HG03469 (cell line): ENCODE measurements around the gene TM4SF4.

Source experiments
- ATAC-seq: cut with Tn5 transposase; IDR thresholded peaks from one replicate; pipeline ENCODE4 v1.9.1; 2021; ENCODE audit warnings: mild to moderate bottlenecking, moderate library complexity, moderate number of reproducible peaks; ENCODE audit not compliant: unreplicated experiment

Gene TM4SF4

DNA sequence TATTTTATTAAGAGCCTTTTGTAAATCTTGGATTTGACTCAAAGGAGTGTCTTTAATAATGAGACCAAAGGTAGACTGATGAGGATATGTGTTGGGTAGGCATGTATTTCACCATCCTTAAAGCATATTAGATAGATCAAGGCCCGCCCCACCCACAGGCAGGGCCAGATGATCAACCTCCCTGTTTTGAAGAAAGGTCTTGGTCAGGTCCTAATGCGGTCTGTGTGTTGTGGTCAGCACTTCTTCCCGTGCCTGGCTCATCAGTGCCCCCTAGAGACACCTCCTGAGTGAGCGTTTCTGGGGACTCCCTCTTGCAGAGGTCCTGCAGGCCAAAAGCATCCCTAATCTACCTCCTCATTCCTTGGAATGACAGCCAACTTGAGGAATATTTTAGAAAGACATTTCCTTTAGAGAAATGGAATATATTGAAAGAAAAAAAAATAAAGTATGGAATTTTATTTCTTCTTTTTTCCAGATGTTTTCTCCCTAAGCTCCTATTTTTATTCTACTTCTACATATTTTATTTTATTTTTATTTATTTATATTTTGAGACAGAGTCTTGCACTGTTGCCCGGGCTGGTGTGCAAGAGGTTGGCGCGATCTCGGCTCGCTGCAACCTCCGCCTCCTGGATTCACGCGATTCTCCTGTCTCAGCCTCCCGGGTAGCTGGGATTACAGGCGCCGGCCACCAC, 6.0 kb downstream of the TM4SF4 start:
- peak; percentile 85 for ATAC-seq

DNA sequence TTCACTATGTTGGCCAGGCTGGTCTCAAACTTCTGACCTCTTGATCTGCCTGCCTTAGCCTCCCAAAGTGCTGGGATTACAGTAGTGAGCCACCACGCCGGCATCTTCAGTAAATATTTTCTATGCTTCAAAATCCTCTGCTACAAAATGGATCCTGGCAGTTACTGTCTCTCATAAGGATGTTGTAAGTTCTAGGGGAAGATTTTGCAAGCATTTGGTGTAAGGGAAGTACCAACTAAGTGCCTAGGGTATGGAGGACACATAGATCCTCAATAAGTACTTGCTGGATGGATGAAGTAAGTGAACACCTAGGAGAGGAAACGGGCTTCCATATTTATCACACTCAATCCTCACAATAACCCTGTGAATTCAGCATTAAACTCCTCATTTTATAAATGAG, 6.6 kb downstream of the TM4SF4 start:
- ATAC-seq, result no peak

DNA sequence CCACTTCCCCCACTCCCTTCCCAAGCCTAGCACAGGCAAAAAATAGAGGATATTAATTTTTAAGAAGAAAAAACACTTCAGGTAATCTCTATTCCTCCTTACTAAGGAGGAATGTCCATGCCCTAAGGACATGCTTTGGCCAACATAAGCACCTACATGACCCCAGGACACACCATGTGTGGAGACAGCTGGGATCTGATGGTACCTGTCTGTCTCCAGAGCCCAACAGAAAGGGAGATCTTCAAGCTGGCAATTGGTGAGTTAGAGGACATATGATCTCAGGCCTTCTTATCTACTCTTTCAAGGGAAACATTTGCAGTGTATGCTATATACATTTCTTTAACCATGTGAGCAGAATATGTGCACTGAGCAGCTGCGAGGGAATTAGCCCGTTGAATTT, 7.0 kb downstream of the TM4SF4 start:
- ATAC-seq, result no peak

DNA sequence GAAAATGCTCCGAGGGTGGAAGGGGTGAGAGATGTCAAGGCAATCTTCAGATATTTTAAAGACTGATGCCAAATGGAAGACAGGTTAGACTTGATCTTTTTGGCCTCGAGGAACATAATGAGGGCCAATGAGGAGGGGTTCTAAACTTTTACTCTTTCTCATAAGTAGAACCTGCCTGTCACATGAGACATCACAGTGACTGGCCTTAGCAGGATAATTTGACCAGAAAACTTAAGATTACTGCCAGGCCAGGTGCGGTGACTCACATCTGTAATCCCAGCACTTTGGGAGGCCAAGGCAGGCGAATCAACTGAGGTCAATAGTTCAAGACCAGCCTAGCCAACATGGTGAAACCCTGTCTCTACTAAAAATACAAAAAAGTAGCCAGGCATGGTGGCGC, 12.2 kb downstream of the TM4SF4 start:
- ATAC-seq, result no peak

DNA sequence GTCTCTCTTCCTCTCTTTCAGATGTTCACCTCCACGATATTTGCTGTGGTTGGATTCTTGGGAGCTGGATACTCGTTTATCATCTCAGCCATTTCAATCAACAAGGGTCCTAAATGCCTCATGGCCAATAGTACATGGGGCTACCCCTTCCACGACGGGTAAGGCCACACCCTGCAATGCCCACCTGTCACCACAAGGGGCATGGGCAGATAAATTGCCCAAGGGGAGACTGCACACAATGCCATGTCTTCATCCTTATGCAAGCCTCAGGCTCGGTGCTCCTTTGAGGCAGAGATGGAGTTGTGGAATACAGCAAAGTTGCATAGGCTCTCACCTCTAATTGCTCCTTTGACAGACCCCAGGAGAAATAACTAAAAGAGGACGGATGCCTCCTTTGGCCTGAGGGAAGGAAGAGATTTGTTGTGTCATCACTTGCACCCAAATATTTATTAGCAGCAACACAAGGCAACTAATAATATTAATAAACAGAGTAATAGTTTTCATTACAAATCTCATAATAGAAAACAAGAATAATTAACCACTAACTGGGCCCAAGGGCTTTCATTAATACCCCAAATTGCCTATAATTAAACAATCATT, 13.2 kb downstream of the TM4SF4 start:
- ATAC-seq, result no peak

DNA sequence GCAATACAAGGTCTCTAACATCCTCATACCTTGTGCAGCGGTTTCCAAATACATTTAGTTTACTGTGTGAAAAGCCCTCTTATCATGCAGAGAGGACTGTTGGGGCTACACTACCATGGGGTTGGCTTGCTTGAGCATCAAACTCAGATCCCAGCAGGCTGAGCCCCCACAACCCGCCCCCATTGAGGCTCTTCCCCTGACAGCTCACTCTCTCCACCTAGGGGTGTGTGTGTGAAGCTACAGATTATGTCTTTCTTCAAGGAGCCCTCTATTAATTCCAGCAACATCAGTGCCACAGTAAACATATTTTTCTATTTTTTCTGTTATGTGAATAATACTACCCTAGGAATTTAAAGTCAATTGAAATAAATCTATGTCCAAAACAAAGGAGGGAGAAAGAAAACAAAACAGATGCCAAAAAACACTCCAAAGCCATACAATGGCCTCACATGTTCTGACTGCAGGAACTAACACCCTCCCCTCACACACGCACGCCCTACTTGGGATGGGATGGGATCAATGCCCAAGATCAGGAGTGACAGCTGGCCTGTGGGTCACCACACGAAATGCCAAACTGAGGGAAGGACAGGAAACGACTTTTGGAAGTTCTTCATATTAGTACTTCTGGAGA, 14.7 kb downstream of the TM4SF4 start:
- ATAC-seq, result no peak

DNA sequence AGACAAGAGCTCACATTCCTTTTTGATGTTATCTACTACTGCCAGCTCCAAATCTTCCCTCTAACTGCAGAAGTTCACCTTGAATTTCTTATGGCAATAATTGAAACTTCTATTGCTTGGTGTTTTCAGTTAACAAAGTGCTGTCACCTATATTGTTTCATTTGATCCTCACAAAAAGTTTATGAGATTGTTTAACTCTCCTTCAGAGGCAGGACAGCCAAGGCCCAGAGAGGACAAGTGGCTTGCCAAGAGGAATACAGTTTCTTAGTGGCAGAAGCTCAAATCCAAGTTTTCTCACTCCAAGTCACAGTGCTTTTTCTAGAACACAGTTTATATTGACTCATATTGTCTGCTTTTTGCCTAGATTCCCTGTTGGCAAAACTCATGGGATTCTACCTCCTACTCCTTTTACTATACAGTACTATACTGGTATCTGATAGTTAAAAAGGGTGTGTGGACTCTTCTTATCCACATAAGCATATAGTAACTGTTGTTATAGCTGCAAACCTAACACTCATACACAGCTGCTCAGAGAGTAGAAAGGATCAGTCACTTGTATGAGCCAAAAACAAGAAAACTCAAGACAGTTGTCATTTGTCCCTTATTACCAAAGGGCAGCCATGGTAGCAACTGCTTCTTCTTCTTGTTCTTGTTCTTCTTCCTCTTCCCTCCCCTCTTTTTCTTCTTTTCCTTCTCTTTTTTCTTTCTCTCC, 15.9 kb downstream of the TM4SF4 start:
- no peak for ATAC-seq

DNA sequence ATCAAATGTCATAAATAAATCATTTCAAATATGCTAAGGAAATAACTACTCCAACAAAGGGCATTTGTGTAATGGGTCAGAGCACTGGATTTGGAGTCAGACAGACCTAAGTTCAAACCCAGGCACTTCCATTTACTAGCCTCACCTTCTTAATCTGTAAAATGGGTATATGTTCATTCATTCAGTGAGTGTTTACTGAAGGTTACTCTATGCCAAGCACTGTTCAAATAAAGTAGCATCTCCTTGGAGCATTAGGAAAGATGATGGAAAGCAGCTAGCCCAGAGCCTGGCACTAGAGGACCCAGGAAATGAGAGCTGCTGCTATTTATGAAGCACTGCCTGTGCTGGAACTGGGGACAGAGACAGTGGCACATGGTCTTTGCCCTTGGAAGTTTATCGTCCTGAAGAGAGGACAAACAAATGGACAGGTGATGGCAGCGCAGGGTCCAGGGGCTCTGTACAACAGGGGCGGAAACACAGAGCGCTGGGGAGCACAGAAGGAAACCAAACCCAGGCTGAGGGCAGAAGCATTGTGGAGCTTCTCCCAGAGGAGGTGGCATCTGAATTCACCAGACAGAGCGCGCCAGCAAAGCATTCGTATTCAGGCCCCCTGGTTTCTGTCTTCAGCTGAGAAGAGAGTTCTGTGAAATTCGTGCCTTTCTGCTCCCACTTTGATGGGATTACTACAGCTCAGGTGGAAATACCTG, 19.0 kb downstream of the TM4SF4 start:
- ATAC-seq, result no peak

DNA sequence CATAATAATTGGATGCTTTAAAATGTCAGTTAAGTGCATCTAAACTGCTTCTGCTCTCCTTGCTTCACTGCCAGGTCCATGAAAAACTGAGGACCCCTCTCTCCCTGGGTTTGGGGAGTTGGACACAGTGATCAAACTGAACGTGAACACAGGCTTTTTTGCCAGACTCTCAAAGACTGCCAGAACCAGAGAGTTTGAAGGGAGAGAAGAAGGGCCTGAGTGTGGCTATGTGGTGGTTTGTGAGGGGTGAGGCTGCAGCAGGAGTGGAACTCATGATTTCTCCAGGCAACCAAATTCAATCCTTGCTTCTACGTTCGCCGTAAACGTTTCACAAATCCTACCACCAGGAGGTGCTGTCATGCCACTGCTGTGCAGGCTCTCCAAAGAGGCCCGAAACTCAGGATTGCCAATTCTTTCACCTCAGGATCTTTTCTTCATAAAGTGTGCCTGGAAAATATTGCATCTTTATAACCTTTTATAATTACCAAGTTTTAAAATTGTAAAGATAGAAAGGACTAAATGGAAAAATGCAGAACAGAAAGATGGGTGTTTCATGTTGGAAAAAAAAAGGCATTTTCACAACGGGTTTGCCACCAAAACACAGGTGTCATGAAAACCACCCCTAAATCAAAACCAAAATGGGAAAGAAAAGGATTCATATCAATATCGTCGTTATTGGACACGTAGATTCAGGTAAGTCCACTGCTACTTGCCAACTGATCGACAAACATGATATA, 19.7 kb downstream of the TM4SF4 start:
- ATAC-seq, result no peak

DNA sequence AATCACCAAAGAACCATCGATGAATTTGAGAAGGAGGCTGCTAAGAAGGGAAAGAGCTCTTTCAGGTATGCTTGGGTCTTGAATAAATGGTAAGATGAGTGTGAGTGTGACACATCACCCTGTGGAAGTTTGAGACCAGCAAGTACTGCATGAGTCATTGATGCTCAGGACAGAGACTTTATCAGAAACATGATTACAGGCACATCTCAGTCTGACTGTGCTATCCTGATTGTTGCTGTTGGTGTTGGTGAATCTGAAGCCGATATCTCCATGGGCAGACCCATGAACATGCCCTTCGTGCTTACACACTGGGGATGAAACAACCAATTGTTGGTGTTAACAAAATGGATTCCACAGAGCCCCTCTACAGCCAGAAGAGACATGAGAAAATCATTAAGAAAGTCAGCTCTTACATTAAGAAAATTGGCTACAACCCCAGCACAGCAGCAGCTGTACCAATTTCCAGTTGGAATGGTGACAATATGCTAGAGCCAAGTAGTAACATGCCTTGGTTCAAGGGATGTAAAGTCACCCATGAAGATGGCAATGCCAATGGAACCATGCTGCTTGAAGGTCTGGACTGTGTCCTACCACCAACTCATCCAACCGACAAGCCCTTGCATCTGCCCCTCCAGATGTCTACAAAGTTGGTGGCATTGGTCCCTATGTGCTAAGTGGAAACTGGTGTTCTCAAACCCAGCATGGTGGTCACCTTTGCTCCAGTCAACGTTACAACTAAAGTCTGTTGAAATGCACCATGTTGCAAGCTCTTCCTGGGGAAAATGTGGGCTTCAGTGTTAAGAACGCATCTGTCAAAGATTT, 20.5 kb downstream of the TM4SF4 start:
- ATAC-seq, result no peak

DNA sequence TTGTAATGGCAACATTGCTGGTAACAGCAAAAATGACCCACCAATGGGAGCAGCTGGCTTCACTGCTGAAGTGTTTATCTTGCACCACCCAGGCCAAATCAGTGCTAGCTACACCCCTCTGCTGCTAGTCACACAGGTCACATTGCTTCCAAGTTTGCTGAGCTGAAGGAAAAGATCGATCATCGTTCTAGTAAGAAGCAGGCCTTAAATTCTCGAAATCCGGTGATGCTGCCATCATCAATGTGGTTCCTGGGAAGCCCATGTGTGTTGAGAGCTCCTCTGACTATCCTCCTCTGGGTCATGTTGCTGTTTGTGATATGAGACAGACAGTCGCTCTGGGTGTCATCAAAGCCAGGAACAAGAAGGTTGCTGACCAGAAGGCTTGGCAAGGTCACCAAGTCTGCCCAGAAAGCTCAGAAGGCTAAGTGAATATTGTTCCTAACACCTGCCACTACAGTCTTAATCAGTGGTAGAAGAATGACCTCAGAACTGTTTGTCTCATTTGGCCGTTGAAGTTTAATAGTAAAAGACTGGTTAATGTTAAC, 21.2 kb downstream of the TM4SF4 start:
- no peak for ATAC-seq

DNA sequence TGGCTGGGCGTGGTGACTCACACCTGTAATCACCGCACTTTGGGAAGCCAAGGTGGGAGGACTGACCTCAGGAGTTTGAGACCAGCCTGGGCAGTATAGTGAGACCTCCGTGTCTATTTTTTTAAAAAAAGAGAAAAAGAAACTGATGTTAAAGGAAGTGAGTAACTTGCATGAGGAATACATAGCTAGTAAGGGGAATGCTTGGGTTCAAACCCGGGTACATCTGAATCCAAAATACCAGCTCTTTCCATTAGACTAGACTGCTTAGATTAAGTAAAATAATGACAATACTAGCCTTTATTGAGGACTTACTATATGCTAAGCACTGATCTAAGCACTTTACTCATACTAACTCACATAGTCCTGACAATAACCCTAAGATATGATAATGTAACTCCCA, 22.4 kb downstream of the TM4SF4 start:
- ATAC-seq, result no peak

DNA sequence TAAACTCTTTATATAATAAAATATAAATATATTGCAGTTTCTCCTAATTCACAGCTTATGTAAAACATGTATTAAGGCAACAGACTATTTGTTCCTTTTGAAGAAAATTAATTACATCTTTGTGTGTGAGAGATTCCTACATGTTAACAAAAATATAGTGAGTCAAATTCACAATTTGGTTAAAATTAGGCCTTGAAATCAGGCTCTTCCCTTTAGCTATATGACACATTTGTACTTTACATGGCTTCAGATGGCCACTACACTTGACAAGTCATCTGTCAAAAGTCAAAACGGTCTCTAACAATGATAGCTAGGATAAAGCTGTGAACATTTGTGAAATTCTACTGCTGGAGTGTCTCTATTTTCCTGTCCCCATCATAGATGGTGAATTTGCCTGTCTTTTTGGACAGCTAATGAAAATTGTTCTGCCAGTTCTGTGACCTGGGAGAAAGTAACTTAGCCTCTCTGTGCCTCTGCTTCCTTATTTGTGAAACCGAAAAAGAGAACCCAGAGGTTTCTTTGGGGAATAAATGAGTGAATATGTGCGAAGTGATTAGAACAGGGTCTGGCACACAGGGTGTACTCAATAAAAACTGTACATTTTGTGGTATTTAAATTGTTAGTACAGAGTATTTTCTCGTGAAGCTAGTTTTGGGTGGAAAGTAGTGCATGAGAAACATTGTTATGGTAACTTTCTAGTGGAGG, 23.6 kb downstream of the TM4SF4 start:
- no peak for ATAC-seq

DNA sequence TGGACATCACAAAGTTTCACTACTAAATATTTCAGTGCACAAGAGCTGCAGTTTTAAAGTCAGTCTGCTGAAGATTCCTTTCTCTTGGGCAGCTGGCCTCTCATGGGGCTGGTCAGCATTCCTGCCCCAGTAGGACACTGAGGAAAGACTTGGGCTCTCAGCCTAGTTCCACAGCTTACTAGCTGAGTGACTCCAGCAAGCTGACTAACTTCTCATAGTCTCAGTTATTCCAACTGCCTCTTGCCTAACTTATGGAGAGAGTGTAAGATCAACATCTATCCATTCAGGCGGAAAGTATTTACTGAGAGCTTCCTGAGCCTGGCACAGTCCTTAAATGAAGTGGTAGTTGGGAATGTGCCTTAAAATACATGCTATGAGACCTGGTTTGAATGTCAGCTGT, 27.0 kb downstream of the TM4SF4 start:
- ATAC-seq, result no peak

DNA sequence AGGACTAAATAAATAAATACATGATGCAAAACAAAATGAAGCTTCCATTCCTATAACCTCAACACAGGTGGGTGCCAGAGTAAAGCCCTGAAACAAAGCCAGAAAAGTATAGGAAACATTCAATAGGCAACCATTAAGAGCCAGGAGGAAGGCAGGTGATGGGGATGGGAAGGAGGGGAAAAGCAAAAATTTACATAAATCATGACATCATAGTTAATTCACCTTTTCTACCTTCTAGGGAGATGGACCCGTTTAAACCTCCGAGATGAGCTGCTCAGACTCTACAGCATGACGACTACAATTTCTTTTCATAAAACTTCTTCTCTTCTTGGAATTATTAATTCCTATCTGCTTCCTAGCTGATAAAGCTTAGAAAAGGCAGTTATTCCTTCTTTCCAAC, 27.9 kb downstream of the TM4SF4 start:
- no peak for ATAC-seq

DNA sequence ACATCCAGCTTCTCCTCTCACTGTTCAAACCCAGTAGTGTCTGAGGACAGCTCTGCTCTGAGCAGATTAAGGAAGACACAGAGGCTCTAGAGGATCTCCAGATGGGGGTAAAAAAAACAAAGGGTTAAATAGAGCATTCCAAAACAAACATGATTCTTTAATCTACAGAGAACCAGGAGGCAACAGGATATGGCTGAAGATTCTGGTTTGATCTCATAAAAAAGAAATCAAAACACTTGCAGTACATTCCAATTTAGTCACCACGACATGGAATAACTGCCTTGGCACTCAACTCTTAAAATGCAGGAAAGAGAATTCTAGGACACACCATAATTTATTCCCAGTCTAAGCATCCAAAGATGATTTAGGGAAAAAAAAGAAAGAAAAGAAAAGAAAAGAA, 32.0 kb downstream of the TM4SF4 start:
- ATAC-seq, result no peak

DNA sequence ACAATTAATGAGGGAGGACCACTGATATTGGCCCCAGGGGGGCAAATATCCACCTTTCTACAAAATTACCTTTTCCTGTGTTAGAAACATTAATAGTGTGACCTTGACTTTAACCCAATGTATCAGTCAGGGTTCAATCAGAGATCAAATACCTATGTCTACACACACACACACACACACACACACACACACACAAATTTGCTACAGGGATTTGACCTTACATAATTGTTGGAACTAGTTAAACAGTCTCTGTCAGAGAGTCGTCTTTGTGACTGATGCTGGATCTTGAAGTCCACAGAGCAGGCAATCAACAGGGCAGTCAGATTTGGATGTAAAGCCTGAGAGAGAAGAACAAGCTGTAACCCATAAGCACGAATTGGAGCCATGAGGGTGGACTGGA, 32.5 kb downstream of the TM4SF4 start:
- ATAC-seq, result no peak

DNA sequence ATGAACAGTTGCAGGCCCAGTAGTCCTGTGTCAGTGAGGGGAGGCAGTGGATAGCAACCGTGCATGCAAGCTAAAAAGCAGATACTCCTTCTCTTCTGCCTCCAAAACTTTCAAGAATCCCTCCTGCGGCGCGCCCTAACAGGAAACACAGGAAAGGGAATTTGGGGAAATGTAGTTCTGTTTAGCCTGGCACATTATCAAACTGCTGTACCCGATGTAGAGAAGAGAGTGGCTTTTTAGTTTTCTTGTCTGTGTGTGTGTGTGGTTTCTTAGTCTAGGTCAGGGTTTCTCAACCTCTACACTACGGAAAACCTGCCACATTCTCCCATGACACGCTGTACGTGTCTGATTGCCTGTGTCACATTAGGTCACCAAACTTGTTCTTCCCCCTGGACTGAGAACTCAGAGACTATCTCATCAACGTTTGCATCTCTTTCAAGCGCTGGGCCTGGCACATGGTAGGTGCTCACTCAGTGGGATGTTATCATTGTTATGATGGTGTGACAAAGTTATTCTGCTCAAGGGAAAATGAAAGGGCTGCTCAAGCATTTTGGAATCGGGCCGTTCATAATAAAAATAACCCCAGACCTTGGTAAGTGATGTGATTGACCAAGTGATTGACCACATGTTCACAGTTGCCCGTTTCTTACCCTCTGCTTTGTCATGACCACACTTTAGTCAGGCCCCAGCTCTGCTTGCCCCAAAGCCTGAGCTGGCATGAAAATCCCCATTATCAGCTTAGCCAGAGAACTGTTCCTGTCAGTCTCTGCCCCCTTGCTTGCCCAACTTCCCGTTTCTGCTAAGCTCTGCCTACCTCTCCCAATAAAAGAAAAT, 33.2 kb downstream of the TM4SF4 start:
- ATAC-seq, result no peak
